ENCODE measurements around the gene ACACB.
"Not testable (repeated sequence)": the region's sequence is repeated elsewhere in the genome, so short reads cannot be mapped to it uniquely, and the experiment has no call there.

Gene ACACB

DNA sequence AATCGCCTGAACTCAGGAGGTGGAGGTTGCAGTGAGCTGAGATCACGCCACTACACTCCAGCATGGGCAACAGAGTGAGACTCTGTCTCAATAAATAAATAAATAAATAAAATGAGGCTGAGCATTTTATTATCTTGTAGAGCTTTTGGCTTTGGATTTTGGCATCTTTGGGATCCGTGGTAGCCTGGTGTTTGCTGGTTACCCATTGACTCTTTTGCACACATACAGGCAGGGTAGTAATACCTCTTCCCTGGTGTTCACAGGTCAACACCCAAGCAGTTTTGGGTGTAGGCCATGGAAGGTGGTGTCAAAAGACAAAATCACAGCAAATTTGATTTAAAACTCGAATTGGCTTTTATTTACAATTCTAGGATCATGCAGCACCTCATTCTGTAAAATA lies 27.8 kb downstream of the ACACB start:
- Histone ChIP-seq H3K27ac (ENCODE audit: low read depth, low read length) (no peak overlapping the region), H3K36me3 (ENCODE audit: insufficient read depth, low read length) (no peaks in the 10 kb centered on the region), H3K27me3 (ENCODE audit: insufficient read depth, low read length) (no peaks in the 10 kb centered on the region), H3K4me1 (ENCODE audit: control insufficient read depth, insufficient read depth, low read length, unreplicated experiment) (no peaks in the 10 kb centered on the region), H3K4me3 (ENCODE audit: low read depth, low read length) (no peak overlapping the region), H2AFZ (ENCODE audit: low read length, unreplicated experiment) (no peak overlapping the region), H3K79me2 (ENCODE audit: control insufficient read depth, insufficient read depth, low read length, unreplicated experiment) (no peaks in the 10 kb centered on the region)

DNA sequence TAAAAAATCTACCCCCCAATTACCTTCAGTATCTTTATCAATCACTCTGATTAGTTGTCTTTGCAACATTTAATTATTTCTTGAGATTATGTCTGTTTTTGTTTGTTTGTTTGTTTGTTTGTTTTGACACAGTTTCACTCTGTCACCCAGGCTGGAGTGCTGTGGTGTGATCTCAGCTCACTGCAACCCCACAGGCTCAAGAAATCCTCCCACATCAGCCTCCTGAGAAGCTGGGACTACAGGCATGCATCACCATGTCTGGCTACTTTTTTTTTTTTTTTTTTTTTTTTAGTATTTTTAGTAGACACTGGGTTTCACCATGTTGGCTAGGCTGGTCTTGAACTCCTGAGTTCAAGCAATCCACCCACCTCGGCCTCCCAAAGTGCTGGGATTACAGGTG lies 30.7 kb downstream of the ACACB start:
- not testable (repeated sequence) for H3K27me3 ChIP-seq (ENCODE audit: insufficient read depth, low read length); H3K4me1 ChIP-seq (ENCODE audit: control insufficient read depth, insufficient read depth, low read length, unreplicated experiment); H3K36me3 ChIP-seq (ENCODE audit: insufficient read depth, low read length); H3K4me3 ChIP-seq (ENCODE audit: low read depth, low read length); H2AFZ ChIP-seq (ENCODE audit: low read length, unreplicated experiment); H3K79me2 ChIP-seq (ENCODE audit: control insufficient read depth, insufficient read depth, low read length, unreplicated experiment); H3K27ac ChIP-seq (ENCODE audit: low read depth, low read length)

DNA sequence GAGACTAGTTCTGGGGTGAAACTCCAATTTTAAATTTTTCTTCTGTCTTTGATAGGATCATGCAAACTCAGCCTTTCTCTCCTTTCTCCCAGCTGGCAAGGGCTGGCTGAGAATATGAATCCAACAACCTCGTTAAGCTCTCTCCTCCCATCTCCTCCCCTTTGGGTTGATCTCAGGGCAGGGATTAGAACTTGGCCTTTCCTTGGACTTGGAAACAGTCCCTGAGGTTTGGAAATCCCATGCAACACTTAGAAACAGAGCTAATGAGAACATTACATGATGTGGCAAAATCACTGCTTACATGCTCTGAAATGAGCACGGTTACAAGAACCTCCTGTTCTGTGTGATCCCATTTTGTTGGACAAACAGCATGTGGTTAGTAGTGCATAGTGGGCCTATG lies 31.6 kb downstream of the ACACB start:
- Histone ChIP-seq H3K4me3 (ENCODE audit: low read depth, low read length) (no peak overlapping the region), H3K36me3 (ENCODE audit: insufficient read depth, low read length) (no peaks in the 10 kb centered on the region), H3K27ac (ENCODE audit: low read depth, low read length) (no peak overlapping the region), H3K79me2 (ENCODE audit: control insufficient read depth, insufficient read depth, low read length, unreplicated experiment) (no peaks in the 10 kb centered on the region), H3K4me1 (ENCODE audit: control insufficient read depth, insufficient read depth, low read length, unreplicated experiment) (no peaks in the 10 kb centered on the region), H2AFZ (ENCODE audit: low read length, unreplicated experiment) (no peak overlapping the region), H3K27me3 (ENCODE audit: insufficient read depth, low read length) (peaks cover 7% of the 10 kb centered on the region; the same call in 1 of the 2 replicates)

DNA sequence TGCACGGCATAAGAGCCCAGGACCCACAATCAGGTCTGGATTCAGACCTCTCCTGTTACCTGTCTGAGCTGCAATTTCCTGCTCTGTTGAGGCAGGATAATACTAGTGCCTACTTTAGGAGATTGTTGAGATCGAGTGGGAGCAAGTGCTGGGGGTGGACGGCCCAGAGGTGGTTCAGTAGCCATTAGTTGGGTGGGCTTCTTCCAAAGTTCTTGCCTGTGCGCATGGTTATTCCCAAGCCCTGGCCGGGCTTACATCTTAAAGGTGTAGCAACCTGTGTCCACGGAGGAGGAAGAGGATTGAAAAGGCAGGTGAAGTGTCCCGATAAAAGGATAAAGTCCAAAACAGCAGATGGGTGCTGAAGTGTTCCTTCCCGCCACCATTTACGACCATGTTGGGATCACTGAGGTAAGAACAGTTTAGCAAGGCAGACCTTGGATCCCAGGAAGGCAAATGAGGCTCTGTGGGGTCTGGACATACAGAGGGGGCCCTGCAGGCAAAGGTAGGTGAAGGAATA lies 33.8 kb downstream of the ACACB start:
- Histone ChIP-seq H3K4me3 (ENCODE audit: low read depth, low read length) (no peak overlapping the region), H3K36me3 (ENCODE audit: insufficient read depth, low read length) (no peaks in the 10 kb centered on the region), H2AFZ (ENCODE audit: low read length, unreplicated experiment) (no peak overlapping the region), H3K27ac (ENCODE audit: low read depth, low read length) (no peak overlapping the region), H3K4me1 (ENCODE audit: control insufficient read depth, insufficient read depth, low read length, unreplicated experiment) (peaks cover 4% of the 10 kb centered on the region), H3K79me2 (ENCODE audit: control insufficient read depth, insufficient read depth, low read length, unreplicated experiment) (no peaks in the 10 kb centered on the region), H3K27me3 (ENCODE audit: insufficient read depth, low read length) (peaks cover 7% of the 10 kb centered on the region; the same call in 1 of the 2 replicates)

DNA sequence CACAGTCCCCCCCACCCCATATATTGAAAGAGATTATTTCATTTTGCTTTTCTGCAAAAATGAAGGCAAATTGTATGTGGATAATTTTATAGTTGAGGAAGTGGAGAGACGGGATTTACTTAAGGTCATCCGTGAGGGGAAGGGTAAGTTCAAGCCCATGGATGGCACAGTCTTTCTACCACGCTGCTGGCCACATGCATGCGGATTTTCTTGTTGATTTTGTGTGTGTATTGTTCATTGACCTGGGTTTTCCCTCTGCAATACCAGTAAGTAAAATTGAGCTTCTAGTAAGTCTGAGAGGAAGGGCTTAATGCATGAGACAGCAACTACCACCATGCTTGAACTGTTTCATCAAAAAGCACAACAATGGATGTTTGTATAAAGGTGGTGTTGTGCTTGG lies 35.1 kb downstream of the ACACB start:
- H3K79me2 ChIP-seq (ENCODE audit: control insufficient read depth, insufficient read depth, low read length, unreplicated experiment) = no peaks in the 10 kb centered on the region
- H2AFZ ChIP-seq (ENCODE audit: low read length, unreplicated experiment) = no peak overlapping the region
- H3K36me3 ChIP-seq (ENCODE audit: insufficient read depth, low read length) = no peaks in the 10 kb centered on the region
- no peak overlapping the region for H3K4me3 ChIP-seq (ENCODE audit: low read depth, low read length)
- H3K4me1 ChIP-seq (ENCODE audit: control insufficient read depth, insufficient read depth, low read length, unreplicated experiment) = peaks cover 4% of the 10 kb centered on the region
- no peak overlapping the region for H3K27ac ChIP-seq (ENCODE audit: low read depth, low read length)
- H3K27me3 ChIP-seq (ENCODE audit: insufficient read depth, low read length) = peaks cover 7% of the 10 kb centered on the region; the same call in 1 of the 2 replicates

DNA sequence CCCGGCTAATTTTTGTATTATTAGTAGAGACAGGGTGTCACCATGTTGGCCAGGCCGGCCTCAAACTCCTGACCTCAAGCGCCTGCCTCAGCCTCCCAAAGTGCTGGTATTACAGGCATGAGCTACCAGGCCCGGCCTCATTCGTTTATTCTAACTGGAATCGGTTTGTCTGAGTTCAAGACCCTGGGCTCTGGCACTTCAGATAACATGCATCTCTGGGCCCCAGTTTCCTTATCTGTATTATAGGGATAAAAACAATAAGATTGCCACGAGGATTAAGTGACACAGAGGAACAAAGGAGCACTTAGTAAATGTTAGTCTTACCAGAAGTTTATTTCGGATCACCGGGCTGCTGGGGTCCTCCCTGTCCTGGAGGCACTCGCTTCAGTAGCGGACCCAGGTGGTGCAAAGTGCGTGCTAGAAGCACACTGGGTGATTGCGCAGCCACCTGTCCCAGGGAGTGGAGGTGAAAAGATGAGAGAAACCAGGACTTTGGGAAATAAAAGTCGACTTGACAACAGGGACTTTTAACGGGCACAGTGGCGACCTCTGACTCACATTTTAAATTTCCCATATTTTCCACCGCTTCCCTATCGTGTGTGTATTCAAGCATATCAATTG lies 37.5 kb downstream of the ACACB start:
- peak overlapping the region; percentile 4 for H2AFZ ChIP-seq (ENCODE audit: low read length, unreplicated experiment)
- peak overlapping the region; percentile 93 for H3K4me3 ChIP-seq (ENCODE audit: low read depth, low read length)
- peaks cover 7% of the 10 kb centered on the region; the same call in 1 of the 2 replicates for H3K27me3 ChIP-seq (ENCODE audit: insufficient read depth, low read length)
- H3K27ac ChIP-seq (ENCODE audit: low read depth, low read length) = no peak overlapping the region
- peaks cover 4% of the 10 kb centered on the region for H3K4me1 ChIP-seq (ENCODE audit: control insufficient read depth, insufficient read depth, low read length, unreplicated experiment)
- no peaks in the 10 kb centered on the region for H3K79me2 ChIP-seq (ENCODE audit: control insufficient read depth, insufficient read depth, low read length, unreplicated experiment)
- H3K36me3 ChIP-seq (ENCODE audit: insufficient read depth, low read length) = no peaks in the 10 kb centered on the region

DNA sequence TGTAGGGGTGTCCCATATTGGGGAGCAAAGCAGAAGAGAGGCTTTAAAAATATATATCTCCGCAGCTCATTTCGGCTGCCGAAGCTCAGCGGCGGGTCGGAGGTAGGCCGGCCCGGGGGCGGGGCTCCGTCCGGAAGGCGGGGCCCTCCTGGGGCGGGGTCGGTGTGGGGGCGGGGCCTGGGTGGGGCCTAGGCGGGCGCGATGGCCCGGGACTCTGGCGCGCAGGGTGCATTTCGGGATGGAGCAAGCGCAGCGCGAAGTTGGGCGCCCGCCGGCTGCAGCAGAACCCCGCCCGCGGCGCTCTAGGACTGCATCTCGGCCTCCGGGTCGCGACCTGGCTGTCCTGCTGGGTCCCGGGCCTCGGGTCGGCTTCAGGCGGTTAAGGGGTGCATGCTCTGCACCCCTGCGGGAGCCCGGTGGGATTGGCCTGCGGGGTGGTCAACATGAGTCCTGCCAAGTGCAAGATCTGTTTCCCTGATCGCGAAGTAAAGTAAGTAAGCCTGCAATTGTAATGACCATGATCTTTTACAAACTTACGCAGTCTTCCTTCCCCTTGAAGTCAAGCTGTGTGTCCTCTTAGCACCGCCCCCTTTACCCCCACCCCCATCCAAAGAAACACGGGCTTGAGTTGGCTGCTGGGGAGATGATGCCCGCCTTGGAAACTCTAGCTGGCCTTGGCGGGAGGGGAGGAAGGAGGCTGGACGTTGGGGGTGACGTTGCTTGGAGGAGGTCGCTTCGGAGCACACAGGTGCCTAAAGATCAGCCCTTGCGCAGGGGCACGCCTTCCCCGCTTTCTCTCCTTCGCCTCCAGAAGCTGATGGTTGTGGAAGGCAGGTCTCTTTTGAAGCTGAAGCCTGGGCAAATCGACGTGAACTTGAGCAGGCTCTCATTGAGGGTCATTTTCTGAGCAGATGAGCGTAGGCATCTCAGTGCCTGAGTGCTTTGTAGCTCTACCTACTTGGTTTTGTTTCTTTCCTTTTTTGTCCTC lies 38.4 kb downstream of the ACACB start:
- Histone ChIP-seq H3K27me3 (ENCODE audit: insufficient read depth, low read length) (peaks cover 7% of the 10 kb centered on the region; the same call in 1 of the 2 replicates), H3K79me2 (ENCODE audit: control insufficient read depth, insufficient read depth, low read length, unreplicated experiment) (no peaks in the 10 kb centered on the region), H3K4me1 (ENCODE audit: control insufficient read depth, insufficient read depth, low read length, unreplicated experiment) (peaks cover 4% of the 10 kb centered on the region), H3K36me3 (ENCODE audit: insufficient read depth, low read length) (no peaks in the 10 kb centered on the region), H3K4me3 (ENCODE audit: low read depth, low read length) (peak overlapping the region; percentile 93), H2AFZ (ENCODE audit: low read length, unreplicated experiment) (peak overlapping the region; percentile 90), H3K27ac (ENCODE audit: low read depth, low read length) (no peak overlapping the region)

DNA sequence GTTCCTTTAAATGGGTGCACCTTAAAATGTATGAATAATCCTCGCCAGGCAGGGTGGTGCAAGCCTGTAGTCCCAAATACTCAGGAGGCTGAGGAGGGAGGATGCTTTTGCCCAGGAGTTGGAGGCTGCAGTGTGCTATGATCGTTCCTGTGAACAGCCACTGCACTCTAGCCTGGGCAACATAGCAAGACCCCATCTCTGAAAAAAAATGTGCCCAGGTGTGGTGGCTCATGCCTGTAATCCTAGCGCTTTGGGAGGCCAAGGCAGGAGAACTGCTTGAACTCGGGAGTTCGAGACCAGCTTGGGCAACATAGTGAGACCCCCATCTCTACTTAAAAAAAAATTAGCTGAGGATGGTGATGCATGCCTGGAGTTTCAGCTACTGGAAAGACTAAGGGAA lies 39.6 kb downstream of the ACACB start:
- H3K27me3 ChIP-seq (ENCODE audit: insufficient read depth, low read length) = no peaks in the 10 kb centered on the region
- H3K79me2 ChIP-seq (ENCODE audit: control insufficient read depth, insufficient read depth, low read length, unreplicated experiment) = no peaks in the 10 kb centered on the region
- no peak overlapping the region for H3K4me3 ChIP-seq (ENCODE audit: low read depth, low read length)
- H2AFZ ChIP-seq (ENCODE audit: low read length, unreplicated experiment) = no peak overlapping the region
- H3K36me3 ChIP-seq (ENCODE audit: insufficient read depth, low read length) = no peaks in the 10 kb centered on the region
- no peak overlapping the region for H3K27ac ChIP-seq (ENCODE audit: low read depth, low read length)
- H3K4me1 ChIP-seq (ENCODE audit: control insufficient read depth, insufficient read depth, low read length, unreplicated experiment) = peaks cover 4% of the 10 kb centered on the region

DNA sequence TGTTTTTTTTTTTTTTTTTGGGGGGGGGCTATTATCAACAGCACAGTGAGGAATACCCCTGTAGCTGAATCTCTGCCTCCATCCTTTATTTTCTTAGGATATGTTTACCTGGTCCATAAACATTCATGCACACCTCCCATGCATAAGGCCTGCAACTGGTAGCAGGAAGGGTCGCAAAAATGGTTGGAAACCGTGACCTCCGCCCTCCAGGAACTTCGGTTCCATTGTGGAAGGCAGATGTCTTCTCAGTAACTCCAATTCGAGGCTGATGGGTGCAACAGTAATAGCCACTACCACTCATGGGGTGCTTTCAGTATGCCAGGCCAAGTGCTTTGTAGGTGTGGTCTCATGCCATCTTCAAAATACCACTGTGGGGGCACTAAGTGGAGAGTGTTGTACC lies 40.2 kb downstream of the ACACB start:
- Histone ChIP-seq H3K4me1 (ENCODE audit: control insufficient read depth, insufficient read depth, low read length, unreplicated experiment) (peaks cover 4% of the 10 kb centered on the region), H3K36me3 (ENCODE audit: insufficient read depth, low read length) (no peaks in the 10 kb centered on the region), H3K4me3 (ENCODE audit: low read depth, low read length) (no peak overlapping the region), H2AFZ (ENCODE audit: low read length, unreplicated experiment) (no peak overlapping the region), H3K27ac (ENCODE audit: low read depth, low read length) (no peak overlapping the region), H3K27me3 (ENCODE audit: insufficient read depth, low read length) (no peaks in the 10 kb centered on the region), H3K79me2 (ENCODE audit: control insufficient read depth, insufficient read depth, low read length, unreplicated experiment) (no peaks in the 10 kb centered on the region)

DNA sequence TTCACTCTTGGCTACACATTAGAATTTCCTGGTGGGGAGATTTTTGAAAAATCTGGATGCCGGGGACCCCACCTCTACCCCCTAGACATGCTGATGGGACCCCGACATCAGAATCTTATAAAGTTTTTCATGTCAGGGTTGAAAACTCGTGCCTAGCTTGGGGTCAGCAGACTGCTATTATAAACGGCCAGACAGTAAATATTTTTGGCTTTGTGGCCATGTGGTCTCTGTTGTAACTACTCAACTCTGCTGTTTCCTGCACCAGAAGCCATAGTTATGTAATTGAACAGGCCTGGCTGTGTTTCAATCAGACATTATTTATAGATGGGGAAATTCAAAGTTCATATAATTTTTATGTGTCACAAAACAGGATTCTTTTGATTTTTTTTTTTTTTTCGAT lies 41.6 kb downstream of the ACACB start:
- H3K27ac ChIP-seq (ENCODE audit: low read depth, low read length) = no peak overlapping the region
- H2AFZ ChIP-seq (ENCODE audit: low read length, unreplicated experiment) = no peak overlapping the region
- no peaks in the 10 kb centered on the region for H3K36me3 ChIP-seq (ENCODE audit: insufficient read depth, low read length)
- H3K79me2 ChIP-seq (ENCODE audit: control insufficient read depth, insufficient read depth, low read length, unreplicated experiment) = no peaks in the 10 kb centered on the region
- no peak overlapping the region for H3K4me3 ChIP-seq (ENCODE audit: low read depth, low read length)
- H3K27me3 ChIP-seq (ENCODE audit: insufficient read depth, low read length) = no peaks in the 10 kb centered on the region
- peaks cover 4% of the 10 kb centered on the region for H3K4me1 ChIP-seq (ENCODE audit: control insufficient read depth, insufficient read depth, low read length, unreplicated experiment)
